GM18907 (cell line): Measurements from ENCODE around the gene CAV2.

Source experiments
- ATAC-seq: cut with Tn5 transposase; IDR thresholded peaks from one replicate; pipeline ENCODE4 v1.9.1; 2021; ENCODE audit warnings: mild to moderate bottlenecking, moderate library complexity; ENCODE audit not compliant: unreplicated experiment

The CAV2 gene

GRCh38 chr7:116522247-116522646 is 22.7 kb downstream of the CAV2 start:
- no peak for ATAC-seq

- no peak for ATAC-seq
These were observed 24.7 kb downstream of the CAV2 start for GRCh38 chr7:116524221-116524608.

GRCh38 chr7:116524609-116525297 is 25.2 kb downstream of the CAV2 start, which contains the start of gene CAV1:
Gene CAV1 (plus strand): TSS chr7:116525036. CDS start chr7:116525063, 27 bp downstream.
- no peak for ATAC-seq

GRCh38 chr7:116525298-116525912 is 25.9 kb downstream of the CAV2 start:
- ATAC-seq = peak; percentile 46

- peak; percentile 93 for ATAC-seq
These were observed 26.6 kb downstream of the CAV2 start for GRCh38 chr7:116525913-116526861.

- no peak for ATAC-seq
These were observed 27.4 kb downstream of the CAV2 start for GRCh38 chr7:116526897-116527296.

GRCh38 chr7:116527521-116527920 is 28.0 kb downstream of the CAV2 start:
- no peak for ATAC-seq

GRCh38 chr7:116528008-116528789 is 28.7 kb downstream of the CAV2 start:
- ATAC-seq = no peak

GRCh38 chr7:116529250-116529649 is 29.7 kb downstream of the CAV2 start:
- no peak for ATAC-seq

GRCh38 chr7:116530107-116530820 is 30.7 kb downstream of the CAV2 start:
- ATAC-seq = no peak

- no peak for ATAC-seq
These were observed 32.7 kb downstream of the CAV2 start for GRCh38 chr7:116532102-116532688.

- no peak for ATAC-seq
These were observed 35.3 kb downstream of the CAV2 start for GRCh38 chr7:116534790-116535189.

GRCh38 chr7:116535416-116535815 is 35.9 kb downstream of the CAV2 start:
- no peak for ATAC-seq

GRCh38 chr7:116538138-116538537 is 38.6 kb downstream of the CAV2 start:
- no peak for ATAC-seq

GRCh38 chr7:116539879-116540278 is 40.3 kb downstream of the CAV2 start:
- ATAC-seq = no peak

GRCh38 chr7:116540743-116541142 is 41.2 kb downstream of the CAV2 start:
- no peak for ATAC-seq

GRCh38 chr7:116541951-116542350 is 42.4 kb downstream of the CAV2 start:
- ATAC-seq = no peak

- no peak for ATAC-seq
These were observed 43.1 kb downstream of the CAV2 start for GRCh38 chr7:116542618-116543017.

- no peak for ATAC-seq
These were observed 44.1 kb downstream of the CAV2 start for GRCh38 chr7:116543664-116544063.

GRCh38 chr7:116544487-116544886 is 44.9 kb downstream of the CAV2 start:
- ATAC-seq = no peak
